ENCODE measurements around the gene PNCK.
"Not testable (repeated sequence)": the region's sequence is repeated elsewhere in the genome, so short reads cannot be mapped to it uniquely, and the experiment has no call there.

PNCK gene

GRCh38 chrX:153697924-153698865 lies 24.6 kb upstream of the PNCK start:
- DNase-seq, result no peak

DNA sequence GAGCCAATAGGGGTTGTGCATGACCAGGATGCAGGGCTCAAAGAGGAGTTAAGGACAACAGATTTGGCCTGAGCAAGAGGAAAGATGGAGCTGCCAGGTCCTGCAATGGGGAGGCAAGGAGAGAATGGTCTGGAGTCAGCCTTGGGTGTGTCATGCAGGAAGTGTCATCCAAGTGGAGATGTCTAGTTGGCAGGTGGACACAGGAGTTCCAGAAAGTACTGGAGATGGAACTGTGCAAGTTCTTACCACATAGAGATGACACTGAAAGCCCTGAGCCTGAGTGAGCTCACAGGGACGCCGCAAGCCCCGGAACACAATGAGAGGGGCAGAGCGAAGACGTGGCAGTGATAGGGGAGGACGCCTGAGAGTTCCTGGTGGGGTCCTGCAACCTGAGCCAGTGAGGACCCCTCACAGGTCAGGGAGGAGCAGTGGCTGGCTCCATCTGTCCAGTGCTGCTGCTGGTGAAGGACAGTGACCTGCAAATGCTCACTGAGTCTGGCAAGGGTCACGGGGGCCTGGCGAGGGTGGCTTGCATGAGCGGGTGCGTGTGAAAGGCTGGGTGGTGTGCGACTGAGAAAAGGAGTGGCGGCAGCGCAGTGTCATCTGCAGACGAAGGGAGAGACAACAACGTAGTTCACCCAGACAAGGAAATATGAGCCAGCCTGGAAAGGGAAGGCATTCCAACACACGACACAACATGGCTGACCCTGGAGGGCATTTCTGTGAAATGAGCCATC lies 23.5 kb upstream of the PNCK start:
- DNase-seq, result not testable (repeated sequence)

DNA sequence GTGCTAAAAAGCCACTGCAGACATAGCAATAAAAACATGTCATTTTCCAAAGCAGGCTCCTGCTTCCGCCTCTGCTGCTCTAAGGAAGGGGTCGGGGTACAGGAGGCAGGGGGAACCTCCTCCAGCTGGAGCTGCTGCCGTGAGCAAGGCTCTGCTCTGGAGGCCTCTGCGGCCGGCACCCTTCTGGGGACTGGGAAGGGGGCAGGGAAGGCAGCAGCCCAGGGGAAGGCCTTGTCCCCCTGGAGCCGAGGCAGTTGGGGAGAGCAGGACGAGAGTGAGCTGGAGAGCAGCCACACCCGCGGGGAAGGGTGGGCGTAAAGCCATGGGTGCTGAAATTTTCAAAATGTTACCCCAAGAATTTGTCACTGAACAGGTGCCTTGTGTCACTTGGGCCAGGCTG lies 22.9 kb upstream of the PNCK start:
- DNase-seq, result not testable (repeated sequence)

DNA sequence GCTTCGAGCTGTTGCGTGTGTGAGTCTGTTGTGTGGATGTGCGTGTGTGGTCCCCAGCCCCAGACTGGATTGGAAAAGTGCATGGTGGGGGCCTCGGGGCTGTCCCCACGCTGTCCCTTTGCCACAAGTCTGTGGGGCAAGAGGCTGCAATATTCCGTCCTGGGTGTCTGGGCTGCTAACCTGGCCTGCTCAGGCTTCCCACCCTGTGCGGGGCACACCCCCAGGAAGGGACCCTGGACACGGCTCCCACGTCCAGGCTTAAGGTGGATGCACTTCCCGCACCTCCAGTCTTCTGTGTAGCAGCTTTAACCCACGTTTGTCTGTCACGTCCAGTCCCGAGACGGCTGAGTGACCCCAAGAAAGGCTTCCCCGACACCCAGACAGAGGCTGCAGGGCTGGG lies 22.5 kb upstream of the PNCK start:
- DNase-seq, result no peak

GRCh38 chrX:153694687-153695270 lies 21.2 kb upstream of the PNCK start:
- no peak for DNase-seq

- not testable (repeated sequence) for DNase-seq
Measured at GRCh38 chrX:153694256-153694655, 20.6 kb upstream of the PNCK start.

DNA sequence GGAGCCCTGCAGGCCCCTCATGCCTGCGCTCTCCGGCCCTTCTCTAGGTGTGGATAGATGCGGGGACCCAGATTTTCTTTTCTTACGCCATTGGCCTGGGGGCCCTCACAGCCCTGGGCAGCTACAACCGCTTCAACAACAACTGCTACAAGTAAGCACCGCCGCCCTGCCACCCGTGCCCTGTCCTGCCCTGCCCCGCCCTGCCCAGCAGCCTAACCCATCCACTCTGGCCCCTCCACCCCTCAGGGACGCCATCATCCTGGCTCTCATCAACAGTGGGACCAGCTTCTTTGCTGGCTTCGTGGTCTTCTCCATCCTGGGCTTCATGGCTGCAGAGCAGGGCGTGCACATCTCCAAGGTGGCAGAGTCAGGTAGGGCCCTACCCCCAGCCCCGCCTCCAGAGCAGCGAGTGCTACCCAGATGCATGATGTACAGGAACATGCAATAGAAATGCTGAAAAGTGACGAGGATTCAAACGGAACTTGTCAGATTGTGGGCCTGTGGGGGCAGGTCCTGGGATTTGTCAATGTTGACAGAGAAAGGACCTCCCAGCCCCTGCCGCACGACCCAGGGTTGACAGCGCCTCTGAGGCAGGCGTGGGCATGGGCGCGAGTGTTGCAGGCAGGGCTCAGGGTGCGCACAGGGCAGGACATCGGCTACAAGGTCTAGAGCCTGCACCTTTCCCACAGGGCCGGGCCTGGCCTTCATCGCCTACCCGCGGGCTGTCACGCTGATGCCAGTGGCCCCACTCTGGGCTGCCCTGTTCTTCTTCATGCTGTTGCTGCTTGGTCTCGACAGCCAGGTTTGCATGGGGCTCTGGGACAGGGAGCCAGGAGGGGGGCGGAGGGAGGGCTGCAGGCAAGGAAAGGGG lies 19.8 kb upstream of the PNCK start:
- DNase-seq, result no peak

DNA sequence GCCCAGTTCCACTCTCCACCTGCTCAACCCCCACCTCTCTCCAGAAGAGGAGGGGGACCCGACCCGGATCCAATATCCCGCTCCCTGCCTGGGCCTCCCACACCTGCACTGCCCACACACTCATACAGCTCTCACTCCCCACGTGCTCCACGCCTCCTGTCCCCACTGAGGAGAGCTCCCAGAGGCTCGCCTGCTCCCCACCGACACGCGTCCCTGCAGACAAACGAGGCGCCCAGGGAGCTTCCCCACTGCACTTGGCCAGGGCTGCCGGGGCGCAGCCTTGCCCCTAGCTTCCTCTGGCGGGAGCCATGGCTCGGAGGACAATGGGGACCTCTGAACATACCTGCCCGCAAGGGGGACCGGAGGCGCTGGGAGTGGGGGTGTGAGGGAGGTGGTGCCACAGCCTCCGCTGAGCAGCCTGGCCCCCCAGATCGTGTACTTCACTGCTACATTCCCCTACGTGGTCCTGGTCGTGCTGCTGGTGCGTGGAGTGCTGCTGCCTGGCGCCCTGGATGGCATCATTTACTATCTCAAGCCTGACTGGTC lies 19.1 kb upstream of the PNCK start:
- peak; percentile 14 for DNase-seq

DNA sequence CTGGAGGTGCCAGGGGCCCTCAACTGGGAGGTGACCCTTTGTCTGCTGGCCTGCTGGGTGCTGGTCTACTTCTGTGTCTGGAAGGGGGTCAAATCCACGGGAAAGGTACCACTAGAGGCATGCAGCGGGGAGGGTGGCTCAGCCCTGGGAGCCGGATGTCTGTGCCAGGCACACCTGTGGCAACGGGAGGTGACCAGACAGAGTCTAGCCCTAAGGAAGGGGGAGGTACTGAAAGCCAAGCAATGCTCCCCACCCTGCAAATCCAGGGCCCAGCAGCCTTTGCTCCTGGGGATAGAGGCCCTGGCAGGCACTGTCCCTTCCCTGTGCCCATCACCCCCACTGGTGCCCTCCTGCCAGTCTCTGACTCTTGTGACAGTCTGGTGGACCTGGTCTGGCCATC lies 18.4 kb upstream of the PNCK start:
- no peak for DNase-seq

DNA sequence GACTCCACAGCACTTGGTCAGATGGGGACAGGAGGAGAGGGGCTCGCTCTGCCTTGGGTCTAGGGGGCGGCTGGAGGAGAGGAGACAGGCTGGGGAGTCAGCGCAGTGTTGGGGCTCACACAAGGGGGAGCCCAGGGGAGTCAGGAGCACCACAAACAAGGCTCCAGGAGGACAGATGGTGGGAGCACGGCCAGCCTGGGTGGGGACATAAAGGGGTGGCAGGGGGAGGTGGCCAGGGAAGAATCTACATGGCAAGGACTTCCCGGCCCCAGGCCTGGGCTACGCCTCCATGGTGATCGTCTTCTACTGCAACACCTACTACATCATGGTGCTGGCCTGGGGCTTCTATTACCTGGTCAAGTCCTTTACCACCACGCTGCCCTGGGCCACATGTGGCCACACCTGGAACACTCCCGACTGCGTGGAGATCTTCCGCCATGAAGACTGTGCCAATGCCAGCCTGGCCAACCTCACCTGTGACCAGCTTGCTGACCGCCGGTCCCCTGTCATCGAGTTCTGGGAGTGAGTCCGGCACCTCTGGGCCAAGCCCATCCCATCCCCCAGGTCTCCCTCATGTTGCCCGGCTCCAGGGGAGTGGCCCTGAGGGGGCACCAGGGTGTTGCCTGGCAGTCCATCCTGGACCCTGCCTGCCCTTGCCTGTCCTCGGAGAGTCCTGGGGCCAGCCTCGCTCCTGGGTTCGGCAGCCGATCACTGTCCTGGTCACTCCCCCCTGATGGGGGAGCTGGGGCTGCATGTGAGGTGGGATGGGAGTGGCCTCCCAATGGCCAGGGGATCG lies 17.6 kb upstream of the PNCK start:
- DNase-seq, result not testable (repeated sequence)

- DNase-seq, result no peak
Measured at GRCh38 chrX:153690466-153690865, 16.9 kb upstream of the PNCK start.

GRCh38 chrX:153689654-153690465 lies 16.2 kb upstream of the PNCK start:
- DNase-seq, result no peak

- no peak for DNase-seq
Measured at GRCh38 chrX:153688911-153689590, 15.4 kb upstream of the PNCK start.

- DNase-seq, result no peak
Measured at GRCh38 chrX:153688506-153688905, 14.9 kb upstream of the PNCK start.

DNA sequence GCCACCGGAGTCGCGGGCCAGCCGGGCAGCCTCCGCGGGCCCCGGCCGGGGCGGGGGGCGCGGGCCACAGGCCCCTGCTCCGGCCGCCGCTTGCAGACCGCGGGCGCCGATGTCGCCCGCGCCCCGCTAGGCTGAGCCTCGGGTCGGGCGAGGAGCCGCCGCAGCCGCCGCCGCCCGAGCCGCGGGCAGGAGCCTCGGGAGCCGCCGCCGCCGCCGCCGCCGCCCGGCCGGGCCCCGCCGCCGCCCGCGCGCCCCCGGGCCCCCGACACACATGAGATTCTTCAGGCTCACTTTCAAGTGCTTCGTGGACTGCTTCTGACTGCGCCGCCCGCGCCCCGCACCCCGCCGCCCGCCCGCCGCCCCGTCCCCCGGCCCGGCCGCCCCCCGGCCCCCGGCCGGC lies 14.5 kb upstream of the PNCK start:
- no peak for DNase-seq

DNA sequence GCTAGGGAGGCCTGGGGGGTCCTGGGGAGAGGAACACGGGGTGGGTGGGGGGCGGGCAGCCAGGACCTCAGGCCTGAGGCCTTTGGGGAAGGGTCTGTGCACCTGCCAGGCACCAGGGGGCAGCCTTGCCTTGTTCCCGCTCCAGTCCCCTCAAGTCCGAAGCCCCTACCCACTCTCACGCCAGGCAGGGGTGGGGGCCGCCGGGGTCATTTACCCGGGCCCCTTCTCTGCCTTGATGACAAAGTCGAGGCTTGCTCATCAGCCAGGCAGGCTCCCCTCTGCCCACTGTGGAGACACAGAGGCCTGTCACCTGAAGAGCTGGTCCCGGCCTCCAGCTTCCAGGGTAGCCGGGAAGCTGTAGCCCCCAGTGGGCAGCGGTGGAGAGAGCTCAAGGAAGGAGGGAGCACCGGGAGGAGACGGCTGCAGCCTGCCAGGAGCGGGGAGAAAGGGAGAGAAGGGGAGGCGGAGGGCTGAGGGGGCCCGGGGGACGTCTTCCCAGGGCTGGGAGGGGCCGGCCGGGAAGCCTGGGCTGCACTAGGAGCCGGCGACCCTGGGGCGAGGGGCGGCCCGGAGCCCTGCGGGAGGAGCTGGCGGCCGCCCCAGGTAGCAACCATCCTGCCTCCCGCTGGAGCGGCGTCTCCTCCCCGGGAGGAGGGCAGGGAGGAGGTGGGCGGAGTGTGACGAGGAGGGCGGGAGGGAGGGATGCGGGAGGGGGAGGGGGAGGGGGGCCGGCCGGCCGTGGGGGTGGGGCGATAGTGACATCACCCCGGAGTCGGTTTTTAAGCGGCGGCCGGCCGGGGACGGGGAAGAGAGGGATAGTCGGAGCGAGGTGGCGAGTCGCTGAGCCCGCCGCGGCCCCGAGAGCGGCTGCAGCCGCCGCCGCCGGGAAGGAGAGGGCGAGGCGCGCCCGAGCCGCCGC lies 13.8 kb upstream of the PNCK start, which contains the start of gene SLC6A8:
Gene SLC6A8 (plus strand): TSS at position 806 of the 919 bp plus-strand sequence. CDS start 649 bp downstream, outside the sequence.
- DNase-seq, result peak; percentile 62

DNA sequence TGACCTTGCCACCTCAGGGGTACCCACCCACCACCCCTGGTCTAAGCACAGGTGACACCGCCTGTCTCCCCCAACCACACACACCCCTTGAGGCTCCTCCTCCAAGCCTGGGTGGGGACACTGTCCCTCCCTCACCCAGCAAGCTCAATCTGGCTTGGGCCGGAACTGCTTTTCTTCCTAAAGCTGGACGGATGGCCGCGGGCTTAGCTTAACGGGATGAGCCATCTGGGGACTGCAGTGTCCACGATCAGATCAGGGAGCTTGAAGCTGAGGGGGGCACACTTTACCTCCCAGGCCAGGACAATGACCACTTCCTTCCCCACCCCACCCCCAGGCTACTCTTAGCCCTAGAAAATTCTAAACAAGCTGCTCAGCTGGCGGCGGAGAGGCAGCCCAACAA lies 13.1 kb upstream of the PNCK start:
- no peak for DNase-seq
